WTC11 (cell line): ENCODE results near the gene CUTA.

Experiments used
- CTCF ChIP-seq: fragments of 200-600 bp; IDR thresholded peaks from 2 replicates; pipeline ENCODE4 v1.8.0; 2022; ENCODE audit warnings: antibody characterized with exemption
- E2F4 ChIP-seq: sonication (generic); formaldehyde crosslinking; IDR thresholded peaks from 2 replicates; pipeline ENCODE4 v1.8.1; 2022; ENCODE audit warnings: low read depth, mild to moderate bottlenecking, moderate library complexity, missing genetic modification reagents, borderline replicate concordance
- ETV6 ChIP-seq: sonication (generic); formaldehyde crosslinking; IDR thresholded peaks from 2 replicates; pipeline ENCODE4 v1.8.1; 2022; ENCODE audit warnings: mild to moderate bottlenecking, missing genetic modification reagents
- SMAD3 ChIP-seq: sonication (generic); formaldehyde crosslinking; IDR thresholded peaks from 2 replicates; pipeline ENCODE4 v1.8.0; 2022; ENCODE audit warnings: missing genetic modification reagents, mild to moderate bottlenecking, borderline replicate concordance
- SMAD4 ChIP-seq: sonication (generic); formaldehyde crosslinking; IDR thresholded peaks from 2 replicates; pipeline ENCODE4 v1.8.0; 2022; ENCODE audit warnings: mild to moderate bottlenecking, missing genetic modification reagents
- ZMAT4 ChIP-seq: fragments of 250-450 bp; sonication (Bioruptor Pico); IDR thresholded peaks from 2 replicates; pipeline ENCODE4 v1.9.0; 2021; ENCODE audit warnings: mild to moderate bottlenecking
- ZNF263 ChIP-seq: sonication (generic); formaldehyde crosslinking; IDR thresholded peaks from 2 replicates; pipeline ENCODE4 v1.8.1; 2022; ENCODE audit warnings: low read depth, mild to moderate bottlenecking, moderate library complexity, missing genetic modification reagents

GRCh38 chr6:33419580-33420490 is 1.9 kb upstream of the CUTA start, which contains the start of gene SYNGAP1:
- TF ChIP-seq ZNF263 (CRISPR knock-in tag) (peak; percentile 90), E2F4 (no peak), SMAD3 (CRISPR knock-in tag) (no peak), SMAD4 (CRISPR knock-in tag) (no peak), ETV6 (CRISPR knock-in tag) (no peak), ZMAT4 (CRISPR knock-in tag) (no peak), CTCF (no peak)
